A204.1 (cell line): ENCODE data around the gene PROSER3.

ENCODE experiments used
- FAIRE-seq: peaks from 2 replicates; lab custom pipeline; 2012; peaks lifted over from hg19 to GRCh38; lab: Jason Lieb, UNC

PROSER3 gene

GRCh38 chr19:35777961-35778360 is 20.0 kb downstream of the PROSER3 start:
- FAIRE-seq: no peak

- FAIRE-seq: no peak
Observed at GRCh38 chr19:35779033-35779432, 21.1 kb downstream of the PROSER3 start.

- FAIRE-seq: no peak
Observed at GRCh38 chr19:35780058-35780457, 22.1 kb downstream of the PROSER3 start.

GRCh38 chr19:35780717-35781116 is 22.7 kb downstream of the PROSER3 start:
- no peak for FAIRE-seq

GRCh38 chr19:35781650-35782049 is 23.7 kb downstream of the PROSER3 start:
- FAIRE-seq: no peak

- FAIRE-seq: no peak
Observed at GRCh38 chr19:35782589-35782988, 24.6 kb downstream of the PROSER3 start.

GRCh38 chr19:35783469-35784434 is 25.8 kb downstream of the PROSER3 start:
- FAIRE-seq: no peak

GRCh38 chr19:35784503-35785338 is 26.7 kb downstream of the PROSER3 start:
- no peak for FAIRE-seq

GRCh38 chr19:35785339-35785627 is 27.3 kb downstream of the PROSER3 start:
- no peak for FAIRE-seq

- FAIRE-seq: no peak
Observed at GRCh38 chr19:35786299-35787160, 28.6 kb downstream of the PROSER3 start.

GRCh38 chr19:35787227-35787799 is 29.3 kb downstream of the PROSER3 start:
- no peak for FAIRE-seq

GRCh38 chr19:35788205-35788960 is 30.4 kb downstream of the PROSER3 start:
- FAIRE-seq: no peak

GRCh38 chr19:35789195-35789977 is 31.4 kb downstream of the PROSER3 start:
- no peak for FAIRE-seq

- FAIRE-seq: no peak
Observed at GRCh38 chr19:35789978-35790944, 32.3 kb downstream of the PROSER3 start.

- FAIRE-seq: no peak
Observed at GRCh38 chr19:35790981-35791813, 33.2 kb downstream of the PROSER3 start.

GRCh38 chr19:35791814-35792279 is 33.9 kb downstream of the PROSER3 start:
- no peak for FAIRE-seq

GRCh38 chr19:35792312-35792711 is 34.3 kb downstream of the PROSER3 start:
- FAIRE-seq: no peak

GRCh38 chr19:35792888-35793287 is 34.9 kb downstream of the PROSER3 start:
- FAIRE-seq: no peak
